Stimulated activated CD8-positive, alpha-beta memory T cell treated with anti-CD3 and anti-CD28 coated beads, Interleukin-2, amount 100 ng/mL, for 1 hour (primary cell): ENCODE measurements around the gene LRCH1.

Experiments
- DNase-seq, 2 donors: peaks; one replicate each; pipeline ENCODE4 v3.0.0-alpha.2; 2020; ENCODE audit warnings: low read depth in 2 of 2

Gene LRCH1

GRCh38 chr13:46562152-46562551, 9.2 kb downstream of the LRCH1 start:
- DNase-seq = no peak

GRCh38 chr13:46562581-46562980, 9.6 kb downstream of the LRCH1 start:
- DNase-seq = no peak

GRCh38 chr13:46565808-46566750, 13.1 kb downstream of the LRCH1 start:
- no peak for DNase-seq

GRCh38 chr13:46567671-46568070, 14.7 kb downstream of the LRCH1 start:
- DNase-seq = no peak

- no peak for DNase-seq
These were observed 16.5 kb downstream of the LRCH1 start for GRCh38 chr13:46569456-46569855.

- DNase-seq = no peak
These were observed 17.3 kb downstream of the LRCH1 start for GRCh38 chr13:46570273-46570672.

GRCh38 chr13:46571189-46571908, 18.4 kb downstream of the LRCH1 start:
- no peak for DNase-seq

GRCh38 chr13:46571909-46572595, 19.1 kb downstream of the LRCH1 start:
- DNase-seq = no peak

GRCh38 chr13:46572752-46573431, 19.9 kb downstream of the LRCH1 start:
- no peak for DNase-seq

GRCh38 chr13:46575301-46575771, 22.4 kb downstream of the LRCH1 start:
- no peak for DNase-seq

GRCh38 chr13:46575818-46576221, 22.9 kb downstream of the LRCH1 start:
- no peak for DNase-seq

- DNase-seq = no peak
These were observed 23.8 kb downstream of the LRCH1 start for GRCh38 chr13:46576762-46577161.

GRCh38 chr13:46577696-46578589, 25.0 kb downstream of the LRCH1 start:
- no peak for DNase-seq

- DNase-seq = no peak
These were observed 25.6 kb downstream of the LRCH1 start for GRCh38 chr13:46578590-46578975.

GRCh38 chr13:46580362-46580839, 27.4 kb downstream of the LRCH1 start:
- DNase-seq = no peak

GRCh38 chr13:46582190-46582589, 29.2 kb downstream of the LRCH1 start:
- DNase-seq = no peak

GRCh38 chr13:46586751-46587514, 34.0 kb downstream of the LRCH1 start:
- DNase-seq = no peak

- DNase-seq = no peak
These were observed 34.9 kb downstream of the LRCH1 start for GRCh38 chr13:46587807-46588418.

- DNase-seq = no peak
These were observed 39.4 kb downstream of the LRCH1 start for GRCh38 chr13:46592385-46592784.
